HCT116 (cell line): Measurements from ENCODE around the gene MGAT4A.

Experiments
- CTCF ChIP-seq, 3 experiments: fragments of 200-600 bp in 1 of 3; sonication (generic) in 1 of 3; IDR thresholded peaks in 2 of 3; conservative IDR thresholded peaks in 1 of 3; 2 replicates each; pipeline ENCODE4 v1.5.1; 2012 to 2017; ENCODE audit warnings: low read depth in 2 of 3, low read length in 2 of 3, antibody characterized with exemption in 1 of 3, borderline replicate concordance in 1 of 3, control low read depth in 1 of 3, mild to moderate bottlenecking in 1 of 3, mixed read lengths in 1 of 3, mixed run types in 1 of 3, moderate library complexity in 1 of 3; ENCODE audit not compliant: insufficient read depth in 1 of 3
- MAX ChIP-seq: IDR thresholded peaks from 2 replicates; pipeline ENCODE4 v1.6.1; 2012
- SRF ChIP-seq: IDR thresholded peaks from 2 replicates; pipeline ENCODE4 v1.6.1; 2012; ENCODE audit warnings: low read depth

GRCh38 chr2:98650998-98651397, 79.9 kb downstream of the MGAT4A start:
- TF ChIP-seq CTCF (IDR thresholded peaks at IDR 0.05 in 2 of 3, conservative IDR thresholded peaks at IDR 0.05 in 1 of 3; ENCODE audit: borderline replicate concordance in 1 of 3, insufficient read depth in 1 of 3, low read depth in 2 of 3, low read length in 2 of 3) (no peak), SRF (no peak), MAX (no peak)
